SH-SY5Y (cell line): ENCODE results near the gene PTPRT.

Experiments used
- GATA2 ChIP-seq: IDR thresholded peaks from 2 replicates; pipeline ENCODE4 v1.6.1; 2011; ENCODE audit warnings: mild to moderate bottlenecking, low read depth, low read length
- GATA3 ChIP-seq: IDR thresholded peaks from 2 replicates; pipeline ENCODE4 v1.6.1; 2011; ENCODE audit warnings: low read depth, mild to moderate bottlenecking, low read length, moderate library complexity

DNA sequence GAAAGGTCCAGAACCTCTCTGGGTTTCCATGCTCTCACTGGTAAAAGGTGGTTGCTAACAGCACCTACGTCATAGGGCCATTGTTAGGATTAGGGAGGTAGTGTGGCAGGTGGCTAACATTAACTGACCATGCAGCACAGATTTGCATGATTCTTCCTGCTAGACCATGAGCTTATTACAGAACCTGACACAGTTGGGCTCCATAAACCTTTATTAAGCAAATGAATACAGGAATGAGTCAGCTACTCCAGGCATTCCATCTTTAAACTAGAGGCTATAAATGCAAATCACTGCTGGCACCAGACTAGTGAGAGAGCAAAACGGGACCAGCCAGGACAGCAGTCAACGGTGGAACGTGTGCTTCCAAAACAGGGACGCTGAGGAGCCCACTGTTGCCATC, 440.1 kb downstream of the PTPRT start:
- TF ChIP-seq GATA2 (no peak), GATA3 (no peak)
